BE2C (cell line): ENCODE results near the gene FAM210B.

Source experiments
- DNase-seq: peaks from one replicate; pipeline ENCODE4 v3.0.0-alpha.2; 2020
- H3K27me3 ChIP-seq: fragments of 250-450 bp; sonication (Bioruptor Pico); 2 replicates; pipeline ENCODE4 v1.5.1; 2020; ENCODE audit warnings: mild to moderate bottlenecking
- H3K36me3 ChIP-seq: fragments of 250-450 bp; sonication (Bioruptor Pico); 2 replicates; pipeline ENCODE4 v1.5.1; 2020; ENCODE audit warnings: mild to moderate bottlenecking
- H3K4me1 ChIP-seq: fragments of 250-450 bp; sonication (Bioruptor Pico); 2 replicates; pipeline ENCODE4 v1.5.1; 2020
- H3K4me3 ChIP-seq: 2 replicates; pipeline ENCODE4 v1.5.1; 2011; ENCODE audit warnings: low read depth, low read length
- H3K9me3 ChIP-seq: fragments of 250-450 bp; sonication (Bioruptor Pico); 2 replicates; pipeline ENCODE4 v1.5.1; 2020
- CTCF ChIP-seq: IDR thresholded peaks from 2 replicates; pipeline ENCODE4 v1.5.1; 2012; ENCODE audit warnings: mild to moderate bottlenecking, low read depth, low read length

Gene FAM210B

DNA sequence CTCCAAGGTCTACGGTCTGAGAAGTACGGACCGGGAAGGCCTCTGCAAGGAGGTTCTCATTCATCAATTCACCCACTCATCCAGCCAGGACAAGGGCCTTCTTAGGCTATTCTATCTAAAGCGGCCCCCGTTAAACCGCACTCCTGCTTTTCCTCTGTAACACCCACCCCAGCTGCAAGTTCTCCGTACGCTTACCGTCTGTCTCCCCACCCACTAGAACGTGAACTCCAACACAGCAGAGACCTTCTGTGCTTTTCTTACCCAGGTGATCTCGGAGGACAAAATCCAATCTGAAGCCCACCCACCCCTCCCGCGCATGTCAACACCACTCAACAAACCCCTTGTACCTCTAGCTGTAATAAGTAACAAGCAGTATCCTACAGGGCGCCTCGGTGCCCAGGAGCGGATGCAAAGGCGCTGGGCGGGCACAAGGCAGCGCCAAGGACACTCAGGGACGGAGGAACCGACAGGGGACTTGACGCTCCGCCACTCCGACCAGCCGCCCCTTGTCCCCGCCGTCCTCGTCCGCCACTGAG lies 32.9 kb downstream of the FAM210B start:
- Histone ChIP-seq H3K4me3 (peak overlapping the region; percentile 99), H3K9me3 (no peaks in the 10 kb centered on the region), H3K27me3 (no peaks in the 10 kb centered on the region), H3K36me3 (peaks cover 54% of the 10 kb centered on the region), H3K4me1 (peaks cover 4% of the 10 kb centered on the region; the same call in 1 of the 2 replicates)
- TF ChIP-seq CTCF: no peak
- no peak for DNase-seq

DNA sequence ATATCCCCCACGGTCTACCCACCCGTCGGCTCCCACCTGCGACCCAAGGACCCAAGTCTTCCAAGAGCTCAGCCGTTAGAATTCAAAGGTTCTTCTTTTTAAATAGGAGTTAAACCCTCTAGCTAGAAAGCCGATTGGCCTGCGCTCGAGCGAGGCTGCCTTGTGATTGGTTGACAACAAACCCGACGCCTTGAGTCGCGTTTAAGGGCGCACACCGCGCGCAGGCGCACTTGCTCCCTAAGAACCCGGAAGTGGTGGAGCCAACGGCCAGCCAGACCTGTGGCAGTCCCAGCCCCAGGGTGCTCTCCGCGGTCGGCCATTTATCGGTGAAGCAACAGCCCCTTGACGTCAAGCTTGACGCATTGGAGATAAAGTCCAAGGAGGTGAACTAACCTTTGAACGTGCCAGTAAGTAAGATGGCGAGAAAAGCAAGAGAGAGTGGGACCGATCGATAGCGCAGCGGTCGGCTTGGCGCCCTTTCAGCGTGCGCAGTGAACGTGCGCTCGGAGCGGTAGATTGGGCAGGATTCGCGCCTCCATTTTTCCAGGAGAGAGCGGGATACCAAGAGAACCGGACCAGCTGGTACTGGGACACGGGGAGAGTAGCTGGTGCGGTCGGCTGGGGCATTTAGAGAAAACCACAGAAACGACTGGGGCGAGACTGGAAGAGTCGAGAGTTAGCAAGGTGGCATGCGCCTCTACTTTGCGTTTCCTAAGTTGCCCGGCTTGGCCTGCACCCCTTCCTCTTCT lies 33.5 kb downstream of the FAM210B start, which contains the start of the genes AURKA and CSTF1:
Gene AURKA (minus strand): TSS at position 84 of the 749 bp plus-strand sequence. CDS start 4,018 bp downstream, outside the sequence.
Gene CSTF1 (plus strand): TSS at position 514 of the 749 bp plus-strand sequence. CDS start 2,908 bp downstream, outside the sequence.
- Histone ChIP-seq H3K4me1 (peaks cover 4% of the 10 kb centered on the region; the same call in 1 of the 2 replicates), H3K4me3 (peak within 1 kb of the TSS; percentile 99), H3K27me3 (no peaks in the 10 kb centered on the region), H3K36me3 (peaks cover 54% of the 10 kb centered on the region), H3K9me3 (no peaks in the 10 kb centered on the region)
- DNase-seq: peak; percentile 99
- no peak for TF ChIP-seq CTCF

DNA sequence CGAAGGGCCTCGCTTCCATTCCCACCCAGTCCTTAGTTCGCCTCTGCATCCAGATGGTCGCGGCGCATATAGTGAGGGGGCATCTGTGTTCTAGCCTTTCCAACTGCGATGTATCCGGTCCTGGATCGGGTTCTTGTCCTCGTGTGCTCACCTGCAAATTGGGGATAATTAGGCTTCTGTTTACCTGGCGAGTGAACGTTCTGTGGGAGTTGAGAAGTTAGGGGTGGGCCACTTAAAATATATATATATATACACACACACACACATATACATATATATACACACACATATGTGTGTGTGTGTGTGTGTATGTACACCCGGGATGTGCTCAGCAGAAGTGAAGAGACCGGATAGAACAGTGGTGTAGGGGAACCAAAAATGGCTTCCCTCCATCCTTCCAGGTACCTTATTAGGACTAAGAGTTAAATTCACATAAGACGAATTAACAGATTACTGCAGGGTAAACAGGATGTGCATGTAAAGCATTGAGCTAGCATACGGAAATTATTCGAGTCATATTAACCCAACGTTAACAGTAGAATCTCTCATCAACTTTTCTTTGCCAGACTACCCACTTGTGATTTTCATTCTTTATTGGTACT lies 34.2 kb downstream of the FAM210B start:
- Histone ChIP-seq H3K27me3 (no peaks in the 10 kb centered on the region), H3K36me3 (peaks cover 56% of the 10 kb centered on the region), H3K4me1 (peaks cover 4% of the 10 kb centered on the region; the same call in 1 of the 2 replicates), H3K9me3 (no peaks in the 10 kb centered on the region), H3K4me3 (peak overlapping the region; percentile 99)
- no peak for DNase-seq
- no peak for TF ChIP-seq CTCF

DNA sequence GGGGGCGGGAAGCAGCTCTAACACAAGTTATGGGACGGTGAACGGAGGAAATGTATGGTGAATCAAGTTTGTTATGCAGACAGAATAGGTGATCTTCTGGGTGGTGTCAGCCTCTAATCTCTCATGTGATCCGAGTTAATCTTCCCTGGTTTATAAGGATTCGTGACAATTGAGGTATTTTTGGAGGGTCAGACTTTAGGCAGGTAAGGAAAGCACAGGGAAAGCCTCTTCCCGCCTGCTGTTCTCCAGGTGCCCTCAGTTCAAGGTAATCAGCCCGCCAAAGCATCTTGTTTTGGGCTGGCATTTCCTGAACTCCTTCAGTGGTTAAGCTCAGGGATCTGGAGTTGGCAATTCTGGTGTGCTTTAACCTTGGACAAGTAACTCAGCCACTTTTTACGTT lies 34.9 kb downstream of the FAM210B start:
- H3K36me3 ChIP-seq: peaks cover 56% of the 10 kb centered on the region
- DNase-seq: no peak
- TF ChIP-seq CTCF: no peak
- no peaks in the 10 kb centered on the region for H3K9me3 ChIP-seq
- peaks cover 4% of the 10 kb centered on the region; the same call in 1 of the 2 replicates for H3K4me1 ChIP-seq
- H3K4me3 ChIP-seq: peak overlapping the region; percentile 99
- no peaks in the 10 kb centered on the region for H3K27me3 ChIP-seq

- Histone ChIP-seq H3K4me3 (no peak overlapping the region), H3K27me3 (no peaks in the 10 kb centered on the region), H3K4me1 (peaks cover 4% of the 10 kb centered on the region; the same call in 1 of the 2 replicates), H3K36me3 (peaks cover 56% of the 10 kb centered on the region), H3K9me3 (no peaks in the 10 kb centered on the region)
- no peak for DNase-seq
- TF ChIP-seq CTCF: no peak
Observed at GRCh38 chr20:56395166-56395565, 36.4 kb downstream of the FAM210B start.
